ENCODE measurements around the gene TRIP4.
"Not testable (repeated sequence)": the region's sequence is repeated elsewhere in the genome, so short reads cannot be mapped to it uniquely, and the experiment has no call there.

- TF ChIP-seq, protein P1, sequence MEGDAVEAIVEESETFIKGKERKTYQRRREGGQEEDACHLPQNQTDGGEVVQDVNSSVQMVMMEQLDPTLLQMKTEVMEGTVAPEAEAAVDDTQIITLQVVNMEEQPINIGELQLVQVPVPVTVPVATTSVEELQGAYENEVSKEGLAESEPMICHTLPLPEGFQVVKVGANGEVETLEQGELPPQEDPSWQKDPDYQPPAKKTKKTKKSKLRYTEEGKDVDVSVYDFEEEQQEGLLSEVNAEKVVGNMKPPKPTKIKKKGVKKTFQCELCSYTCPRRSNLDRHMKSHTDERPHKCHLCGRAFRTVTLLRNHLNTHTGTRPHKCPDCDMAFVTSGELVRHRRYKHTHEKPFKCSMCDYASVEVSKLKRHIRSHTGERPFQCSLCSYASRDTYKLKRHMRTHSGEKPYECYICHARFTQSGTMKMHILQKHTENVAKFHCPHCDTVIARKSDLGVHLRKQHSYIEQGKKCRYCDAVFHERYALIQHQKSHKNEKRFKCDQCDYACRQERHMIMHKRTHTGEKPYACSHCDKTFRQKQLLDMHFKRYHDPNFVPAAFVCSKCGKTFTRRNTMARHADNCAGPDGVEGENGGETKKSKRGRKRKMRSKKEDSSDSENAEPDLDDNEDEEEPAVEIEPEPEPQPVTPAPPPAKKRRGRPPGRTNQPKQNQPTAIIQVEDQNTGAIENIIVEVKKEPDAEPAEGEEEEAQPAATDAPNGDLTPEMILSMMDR (IDR thresholded peaks at IDR 0.05): not testable (repeated sequence)
- not testable (repeated sequence) for TF ChIP-seq POLR2A (IDR thresholded peaks at IDR 0.05)
Observed at GRCh38 chr15:64371383-64371782, 16.3 kb upstream of the TRIP4 start.

All from tibial nerve (tissue), 3 donors.